ENCODE measurements around the gene COG1. TPM values are rescaled to one million over a fixed set of nuclear protein-coding genes. Genes with fewer than 3 reads are reported as not detected.

Gene COG1
- total RNA-seq, 2 experiments from 2014 or later: 26.6 to 33.9 TPM

- no peak overlapping the region for H3K4me3 Mint-ChIP-seq
- ATAC-seq (peak; percentile 84), DNase-seq (peak; percentile 62)
- no peaks in the 10 kb centered on the region for H3K9me3 Mint-ChIP-seq (ENCODE audit: low read depth)
- no peaks in the 10 kb centered on the region for H3K4me1 Mint-ChIP-seq
- no peaks in the 10 kb centered on the region for H3K36me3 Mint-ChIP-seq
- CTCF ChIA-PET: interaction anchor here (0.6 to 4.4 kb wide), 27 partner anchors 8 to 699 kb away, joined by 3 to 65 read pairs (median 5); no protein-coding TSS in a partner anchor
- H3K27me3 Mint-ChIP-seq: no peaks in the 10 kb centered on the region
- H3K27ac Mint-ChIP-seq: no peak overlapping the region
Measured at GRCh38 chr17:73255671-73256181, 62.9 kb downstream of the COG1 start.

DNA sequence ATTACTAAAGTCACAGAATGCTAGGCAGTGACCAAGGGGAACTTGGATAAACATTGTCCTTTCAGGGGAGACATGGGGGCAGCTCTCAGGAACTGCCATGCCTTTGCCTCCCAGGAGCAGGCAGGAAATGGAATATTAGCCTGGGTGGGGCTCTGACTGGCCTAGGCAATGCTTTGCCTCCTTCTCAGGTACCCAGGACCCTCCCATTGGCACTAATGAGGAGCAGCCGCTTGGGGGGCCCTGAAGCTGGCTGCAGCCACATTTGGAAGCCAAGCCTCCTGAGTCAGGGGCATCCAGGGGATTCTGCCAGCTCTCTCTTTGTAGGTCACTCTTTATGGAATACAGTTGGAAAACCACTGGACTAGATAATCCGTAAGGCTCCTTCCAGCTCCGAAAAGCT, 63.4 kb downstream of the COG1 start:
- H3K4me3 Mint-ChIP-seq: no peak overlapping the region
- no peaks in the 10 kb centered on the region for H3K9me3 Mint-ChIP-seq (ENCODE audit: low read depth)
- H3K27ac Mint-ChIP-seq: no peak overlapping the region
- CTCF ChIA-PET: interaction anchor here (1.0 to 4.4 kb wide), 10 partner anchors 10 to 699 kb away, joined by 3 to 65 read pairs (median 6); no protein-coding TSS in a partner anchor
- ATAC-seq (no peak), DNase-seq (no peak)
- no peaks in the 10 kb centered on the region for H3K27me3 Mint-ChIP-seq
- no peaks in the 10 kb centered on the region for H3K36me3 Mint-ChIP-seq
- H3K4me1 Mint-ChIP-seq: no peaks in the 10 kb centered on the region

DNA sequence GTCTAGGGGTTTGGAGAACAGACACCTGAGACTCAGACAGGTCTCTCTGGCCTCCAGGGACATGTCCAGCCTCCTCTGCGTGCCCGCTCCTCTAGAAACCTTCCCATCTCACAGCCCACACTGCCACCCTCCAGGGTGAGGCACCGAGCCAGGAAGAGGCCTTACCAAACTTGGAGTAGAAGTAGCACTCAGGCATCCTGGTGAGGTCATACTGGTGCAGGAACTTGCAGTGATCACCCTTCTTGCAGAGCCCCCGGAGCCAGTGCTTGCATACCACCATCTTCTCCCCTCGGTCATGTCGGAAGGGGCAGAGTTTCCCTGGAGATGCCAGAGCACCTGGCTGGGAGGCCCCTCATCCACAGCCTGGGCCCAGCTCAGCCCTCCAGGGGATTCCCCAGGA, 64.7 kb downstream of the COG1 start:
- no peaks in the 10 kb centered on the region for H3K4me1 Mint-ChIP-seq

More for the DNA sequence above, 64.7 kb downstream of the COG1 start:
- CTCF ChIA-PET: interaction anchor here (0.9 to 2.7 kb wide), 2 partner anchors 9 to 112 kb away, joined by 3 to 16 read pairs; no protein-coding TSS in a partner anchor
- no peaks in the 10 kb centered on the region for H3K36me3 Mint-ChIP-seq
- H3K27ac Mint-ChIP-seq: no peak overlapping the region
- no peaks in the 10 kb centered on the region for H3K9me3 Mint-ChIP-seq (ENCODE audit: low read depth)
- no peak for DNase-seq
- H3K27me3 Mint-ChIP-seq: no peaks in the 10 kb centered on the region
- no peak for ATAC-seq
- no peak overlapping the region for H3K4me3 Mint-ChIP-seq

Other genes with a start within 250 kb of the COG1 start
- gene SLC39A11, start 100.4 kb upstream of the COG1 start, total RNA-seq: 10 to 100 TPM; 16.8 to 25.5 TPM
- gene SSTR2, start 28.0 kb upstream of the COG1 start, total RNA-seq: under 1 TPM in 1 of 2 experiments, not detected in 1; 0.40 TPM
- gene CPSF4L, start 68.8 kb downstream of the COG1 start, total RNA-seq: not detected
- 1 to 10 TPM; 1.3 to 1.5 TPM for gene CDC42EP4, start 118.9 kb downstream of the COG1 start, total RNA-seq